K562 (cell line): ENCODE measurements around the gene PRELID2. TPM values are rescaled to one million over a fixed set of nuclear protein-coding genes. Genes with fewer than 3 reads are reported as not detected.

Experiments used
- L3MBTL2 ChIP-seq: fragments of 450-650 bp; IDR thresholded peaks from 2 replicates; pipeline ENCODE4 v1.6.1; 2016; ENCODE audit warnings: mild to moderate bottlenecking, moderate library complexity
- POU5F1 ChIP-seq: fragments of 150-350 bp; IDR thresholded peaks from 2 replicates; pipeline ENCODE4 v1.6.1; 2014; ENCODE audit warnings: borderline replicate concordance, low read length, low read depth, mild to moderate bottlenecking; ENCODE audit not compliant: partially characterized antibody
- RNF2 ChIP-seq: sonication (generic); IDR thresholded peaks from 2 replicates; pipeline ENCODE4 v1.6.1; 2016
- ZNF134 ChIP-seq: fragments of 250-450 bp; sonication (Bioruptor Pico); conservative IDR thresholded peaks from 2 replicates; pipeline ENCODE4 v1.4.0; 2020
- ZNF324 ChIP-seq: fragments of 250-450 bp; sonication (Bioruptor Pico); IDR thresholded peaks from 2 replicates; pipeline ENCODE4 v1.4.0; 2020; ENCODE audit warnings: mild to moderate bottlenecking
- polyA plus RNA-seq, 8 experiments: library from polyadenylated mRNA; depleted of rRNA in 4 of 8; stranded (reverse) in 5 of 8; unstranded in 3 of 8; fragments of >200 nt; fragmentation: Nextera tagmentation in 2 of 8; fragmentation: Illumina TruSeq in 1 of 8; extraction: Ambion mirVana in 2 of 8; extraction: Trizol in 1 of 8; gene quantifications; 2 replicates each; pipeline versions ENCODE4 v1.2.1 to v1.2.3, GENCODE V29; 2011 to 2014; ENCODE audit warnings: inconsistent platforms in 1 of 8, missing spikeins in 1 of 8
- total RNA-seq, 7 experiments: library from RNA; depleted of rRNA in 6 of 7; stranded (reverse); fragments of >200 nt in 6 of 7; fragmentation: Illumina TruSeq in 2 of 7; extraction: Trizol in 2 of 7; gene quantifications; 2 replicates each; pipeline versions ENCODE4 v1.2.1 to v1.2.3, GENCODE V29; 2011 to 2021; ENCODE audit warnings: low replicate concordance in 1 of 7
- TF ChIP-seq, protein P1 (sequence below): IDR thresholded peaks from 3 replicates; pipeline ENCODE4 v1.6.1; 2011; ENCODE audit warnings: borderline replicate concordance, mild to moderate bottlenecking; ENCODE audit not compliant: insufficient read length, insufficient read depth
- TF ChIP-seq, protein P2 (sequence below), 2 experiments: fragments of 450-650 bp in 1 of 2; IDR thresholded peaks; 2 replicates each; pipeline ENCODE4 v1.6.1; 2011 to 2017; ENCODE audit warnings: low read depth in 2 of 2, antibody characterized with exemption in 1 of 2, borderline replicate concordance in 1 of 2, low read length in 1 of 2, mild to moderate bottlenecking in 1 of 2, mixed read lengths in 1 of 2; ENCODE audit not compliant: control insufficient read depth in 1 of 2
- TF ChIP-seq, protein P3 (sequence below): fragments of 450-650 bp; IDR thresholded peaks from 2 replicates; pipeline ENCODE4 v1.6.1; 2016; ENCODE audit warnings: low read depth
- TF ChIP-seq, protein P4 (sequence below): fragments of 450-650 bp; formaldehyde crosslinking; IDR thresholded peaks from 2 replicates; pipeline ENCODE4 v1.4.0; 2020; ENCODE audit warnings: mild to moderate bottlenecking, moderate library complexity
- TF ChIP-seq, protein P5 (sequence below): IDR thresholded peaks from 2 replicates; pipeline ENCODE4 v1.6.1; 2014; ENCODE audit warnings: antibody characterized with exemption

The PRELID2 gene
- total and polyA plus RNA-seq, 9 of the 15 experiments (the other 6 are each of a cell fraction or from before 2014, with no cell fraction given) = 6.4 to 68.2 (median 28.8) TPM

DNA sequence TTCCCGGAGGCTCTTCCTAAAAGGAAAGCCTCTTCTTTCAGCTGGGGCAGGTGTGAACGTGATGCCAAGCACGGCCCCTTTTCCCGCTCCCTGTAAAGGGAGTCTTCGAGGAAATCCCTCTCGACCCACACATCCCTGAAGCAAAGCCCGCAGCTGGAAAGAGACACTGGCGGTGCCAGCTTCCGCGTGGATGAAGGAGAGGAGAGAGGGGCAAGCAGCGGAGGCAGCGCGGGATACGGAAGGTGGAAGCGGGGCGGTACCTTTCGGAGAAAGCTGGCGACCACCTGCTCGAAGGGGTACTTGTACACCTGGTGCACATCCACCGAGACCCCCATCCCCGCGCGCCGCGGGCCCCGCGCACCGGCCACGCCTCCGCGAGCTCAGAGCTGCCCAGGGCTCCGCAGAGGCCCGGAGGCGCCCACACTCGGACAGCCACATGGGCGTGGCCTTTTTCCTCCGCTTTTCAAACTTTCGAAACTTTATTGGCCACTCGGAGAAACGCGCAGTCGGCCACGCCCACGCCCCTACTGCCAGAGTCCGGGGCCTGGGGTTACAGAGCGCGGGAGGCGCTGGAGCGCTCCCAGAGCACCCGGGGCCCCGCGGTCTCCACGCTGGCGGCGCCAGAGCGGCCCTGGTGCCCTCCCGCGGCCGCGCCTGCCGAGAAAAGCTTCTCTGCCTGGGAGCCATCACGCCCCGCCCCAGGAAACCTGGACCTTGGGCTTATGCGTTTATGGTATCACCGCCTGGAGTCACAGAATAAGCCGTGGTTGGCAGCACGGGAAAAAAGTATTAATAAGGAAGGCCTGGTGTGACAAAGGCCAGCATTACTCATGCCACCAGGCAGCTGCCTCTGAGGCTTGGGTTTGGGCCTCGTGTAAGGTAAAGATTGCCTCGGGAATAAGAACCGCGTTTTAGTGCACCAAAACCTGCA, at the start of gene PRELID2 (continued):
- TF ChIP-seq, protein P1, sequence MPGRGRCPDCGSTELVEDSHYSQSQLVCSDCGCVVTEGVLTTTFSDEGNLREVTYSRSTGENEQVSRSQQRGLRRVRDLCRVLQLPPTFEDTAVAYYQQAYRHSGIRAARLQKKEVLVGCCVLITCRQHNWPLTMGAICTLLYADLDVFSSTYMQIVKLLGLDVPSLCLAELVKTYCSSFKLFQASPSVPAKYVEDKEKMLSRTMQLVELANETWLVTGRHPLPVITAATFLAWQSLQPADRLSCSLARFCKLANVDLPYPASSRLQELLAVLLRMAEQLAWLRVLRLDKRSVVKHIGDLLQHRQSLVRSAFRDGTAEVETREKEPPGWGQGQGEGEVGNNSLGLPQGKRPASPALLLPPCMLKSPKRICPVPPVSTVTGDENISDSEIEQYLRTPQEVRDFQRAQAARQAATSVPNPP = no peak
- TF ChIP-seq, protein P2, sequence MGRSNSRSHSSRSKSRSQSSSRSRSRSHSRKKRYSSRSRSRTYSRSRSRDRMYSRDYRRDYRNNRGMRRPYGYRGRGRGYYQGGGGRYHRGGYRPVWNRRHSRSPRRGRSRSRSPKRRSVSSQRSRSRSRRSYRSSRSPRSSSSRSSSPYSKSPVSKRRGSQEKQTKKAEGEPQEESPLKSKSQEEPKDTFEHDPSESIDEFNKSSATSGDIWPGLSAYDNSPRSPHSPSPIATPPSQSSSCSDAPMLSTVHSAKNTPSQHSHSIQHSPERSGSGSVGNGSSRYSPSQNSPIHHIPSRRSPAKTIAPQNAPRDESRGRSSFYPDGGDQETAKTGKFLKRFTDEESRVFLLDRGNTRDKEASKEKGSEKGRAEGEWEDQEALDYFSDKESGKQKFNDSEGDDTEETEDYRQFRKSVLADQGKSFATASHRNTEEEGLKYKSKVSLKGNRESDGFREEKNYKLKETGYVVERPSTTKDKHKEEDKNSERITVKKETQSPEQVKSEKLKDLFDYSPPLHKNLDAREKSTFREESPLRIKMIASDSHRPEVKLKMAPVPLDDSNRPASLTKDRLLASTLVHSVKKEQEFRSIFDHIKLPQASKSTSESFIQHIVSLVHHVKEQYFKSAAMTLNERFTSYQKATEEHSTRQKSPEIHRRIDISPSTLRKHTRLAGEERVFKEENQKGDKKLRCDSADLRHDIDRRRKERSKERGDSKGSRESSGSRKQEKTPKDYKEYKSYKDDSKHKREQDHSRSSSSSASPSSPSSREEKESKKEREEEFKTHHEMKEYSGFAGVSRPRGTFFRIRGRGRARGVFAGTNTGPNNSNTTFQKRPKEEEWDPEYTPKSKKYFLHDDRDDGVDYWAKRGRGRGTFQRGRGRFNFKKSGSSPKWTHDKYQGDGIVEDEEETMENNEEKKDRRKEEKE (IDR thresholded peaks at IDR 0.05; ENCODE audit: borderline replicate concordance in 1 of 2, control insufficient read depth in 1 of 2, low read depth in 2 of 2, low read length in 1 of 2) = no peak
- TF ChIP-seq, protein P3, sequence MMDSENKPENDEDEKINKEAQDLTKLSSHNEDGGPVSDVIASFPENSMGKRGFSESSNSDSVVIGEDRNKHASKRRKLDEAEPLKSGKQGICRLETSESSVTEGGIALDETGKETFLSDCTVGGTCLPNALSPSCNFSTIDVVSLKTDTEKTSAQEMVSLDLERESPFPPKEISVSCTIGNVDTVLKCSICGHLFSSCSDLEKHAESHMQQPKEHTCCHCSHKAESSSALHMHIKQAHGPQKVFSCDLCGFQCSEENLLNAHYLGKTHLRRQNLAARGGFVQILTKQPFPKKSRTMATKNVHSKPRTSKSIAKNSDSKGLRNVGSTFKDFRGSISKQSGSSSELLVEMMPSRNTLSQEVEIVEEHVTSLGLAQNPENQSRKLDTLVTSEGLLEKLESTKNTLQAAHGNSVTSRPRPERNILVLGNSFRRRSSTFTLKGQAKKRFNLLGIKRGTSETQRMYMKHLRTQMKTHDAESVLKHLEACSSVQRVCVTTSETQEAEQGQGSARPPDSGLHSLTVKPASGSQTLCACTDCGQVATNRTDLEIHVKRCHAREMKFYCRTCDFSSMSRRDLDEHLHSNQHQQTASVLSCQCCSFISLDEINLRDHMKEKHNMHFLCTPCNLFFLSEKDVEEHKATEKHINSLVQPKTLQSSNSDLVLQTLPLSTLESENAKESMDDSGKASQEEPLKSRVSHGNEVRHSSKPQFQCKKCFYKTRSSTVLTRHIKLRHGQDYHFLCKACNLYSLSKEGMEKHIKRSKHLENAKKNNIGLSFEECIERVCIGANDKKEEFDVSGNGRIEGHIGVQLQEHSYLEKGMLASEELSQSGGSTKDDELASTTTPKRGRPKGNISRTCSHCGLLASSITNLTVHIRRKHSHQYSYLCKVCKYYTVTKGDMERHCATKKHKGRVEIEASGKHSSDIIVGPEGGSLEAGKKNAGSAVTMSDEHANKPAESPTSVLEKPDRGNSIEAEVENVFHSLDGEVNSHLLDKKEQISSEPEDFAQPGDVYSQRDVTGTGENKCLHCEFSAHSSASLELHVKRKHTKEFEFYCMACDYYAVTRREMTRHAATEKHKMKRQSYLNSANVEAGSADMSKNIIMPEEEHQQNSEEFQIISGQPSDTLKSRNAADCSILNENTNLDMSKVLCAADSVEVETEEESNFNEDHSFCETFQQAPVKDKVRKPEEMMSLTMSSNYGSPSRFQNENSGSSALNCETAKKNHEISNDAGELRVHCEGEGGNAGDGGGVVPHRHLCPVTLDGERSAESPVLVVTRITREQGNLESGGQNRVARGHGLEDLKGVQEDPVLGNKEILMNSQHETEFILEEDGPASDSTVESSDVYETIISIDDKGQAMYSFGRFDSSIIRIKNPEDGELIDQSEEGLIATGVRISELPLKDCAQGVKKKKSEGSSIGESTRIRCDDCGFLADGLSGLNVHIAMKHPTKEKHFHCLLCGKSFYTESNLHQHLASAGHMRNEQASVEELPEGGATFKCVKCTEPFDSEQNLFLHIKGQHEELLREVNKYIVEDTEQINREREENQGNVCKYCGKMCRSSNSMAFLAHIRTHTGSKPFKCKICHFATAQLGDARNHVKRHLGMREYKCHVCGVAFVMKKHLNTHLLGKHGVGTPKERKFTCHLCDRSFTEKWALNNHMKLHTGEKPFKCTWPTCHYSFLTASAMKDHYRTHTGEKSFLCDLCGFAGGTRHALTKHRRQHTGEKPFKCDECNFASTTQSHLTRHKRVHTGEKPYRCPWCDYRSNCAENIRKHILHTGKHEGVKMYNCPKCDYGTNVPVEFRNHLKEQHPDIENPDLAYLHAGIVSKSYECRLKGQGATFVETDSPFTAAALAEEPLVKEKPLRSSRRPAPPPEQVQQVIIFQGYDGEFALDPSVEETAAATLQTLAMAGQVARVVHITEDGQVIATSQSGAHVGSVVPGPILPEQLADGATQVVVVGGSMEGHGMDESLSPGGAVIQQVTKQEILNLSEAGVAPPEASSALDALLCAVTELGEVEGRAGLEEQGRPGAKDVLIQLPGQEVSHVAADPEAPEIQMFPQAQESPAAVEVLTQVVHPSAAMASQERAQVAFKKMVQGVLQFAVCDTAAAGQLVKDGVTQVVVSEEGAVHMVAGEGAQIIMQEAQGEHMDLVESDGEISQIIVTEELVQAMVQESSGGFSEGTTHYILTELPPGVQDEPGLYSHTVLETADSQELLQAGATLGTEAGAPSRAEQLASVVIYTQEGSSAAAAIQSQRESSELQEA = no peak
- TF ChIP-seq POU5F1 (no peak), ZNF134 (CRISPR knock-in tag) (no peak), RNF2 (0 out of 2 replicates have a peak, but pooled peaks have one; percentile 14), L3MBTL2 (peak; percentile 87), ZNF324 (no peak)
- TF ChIP-seq, protein P4, sequence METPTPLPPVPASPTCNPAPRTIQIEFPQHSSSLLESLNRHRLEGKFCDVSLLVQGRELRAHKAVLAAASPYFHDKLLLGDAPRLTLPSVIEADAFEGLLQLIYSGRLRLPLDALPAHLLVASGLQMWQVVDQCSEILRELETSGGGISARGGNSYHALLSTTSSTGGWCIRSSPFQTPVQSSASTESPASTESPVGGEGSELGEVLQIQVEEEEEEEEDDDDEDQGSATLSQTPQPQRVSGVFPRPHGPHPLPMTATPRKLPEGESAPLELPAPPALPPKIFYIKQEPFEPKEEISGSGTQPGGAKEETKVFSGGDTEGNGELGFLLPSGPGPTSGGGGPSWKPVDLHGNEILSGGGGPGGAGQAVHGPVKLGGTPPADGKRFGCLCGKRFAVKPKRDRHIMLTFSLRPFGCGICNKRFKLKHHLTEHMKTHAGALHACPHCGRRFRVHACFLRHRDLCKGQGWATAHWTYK (CRISPR knock-in tag) = no peak
- TF ChIP-seq, protein P5, sequence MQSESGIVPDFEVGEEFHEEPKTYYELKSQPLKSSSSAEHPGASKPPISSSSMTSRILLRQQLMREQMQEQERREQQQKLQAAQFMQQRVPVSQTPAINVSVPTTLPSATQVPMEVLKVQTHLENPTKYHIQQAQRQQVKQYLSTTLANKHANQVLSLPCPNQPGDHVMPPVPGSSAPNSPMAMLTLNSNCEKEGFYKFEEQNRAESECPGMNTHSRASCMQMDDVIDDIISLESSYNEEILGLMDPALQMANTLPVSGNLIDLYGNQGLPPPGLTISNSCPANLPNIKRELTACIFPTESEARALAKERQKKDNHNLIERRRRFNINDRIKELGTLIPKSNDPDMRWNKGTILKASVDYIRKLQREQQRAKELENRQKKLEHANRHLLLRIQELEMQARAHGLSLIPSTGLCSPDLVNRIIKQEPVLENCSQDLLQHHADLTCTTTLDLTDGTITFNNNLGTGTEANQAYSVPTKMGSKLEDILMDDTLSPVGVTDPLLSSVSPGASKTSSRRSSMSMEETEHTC = no peak
